GM12865 (cell line): ENCODE results near the gene FGF19.

Experiments used
- DNase-seq: peaks from one replicate; pipeline ENCODE4 v3.0.0; 2010; ENCODE audit warnings: low read depth
- H3K4me3 ChIP-seq: 2 replicates; pipeline ENCODE4 v1.5.1; 2011; ENCODE audit warnings: mild to moderate bottlenecking, low read depth, low read length, control low read depth
- TF ChIP-seq, protein P1 (sequence below): IDR thresholded peaks from 2 replicates; pipeline ENCODE4 v1.5.1; 2011; ENCODE audit warnings: low read length, control low read depth, low read depth, inconsistent platforms; ENCODE audit not compliant: insufficient read depth; ENCODE audit errors: missing control alignments

FGF19 gene, protein sequence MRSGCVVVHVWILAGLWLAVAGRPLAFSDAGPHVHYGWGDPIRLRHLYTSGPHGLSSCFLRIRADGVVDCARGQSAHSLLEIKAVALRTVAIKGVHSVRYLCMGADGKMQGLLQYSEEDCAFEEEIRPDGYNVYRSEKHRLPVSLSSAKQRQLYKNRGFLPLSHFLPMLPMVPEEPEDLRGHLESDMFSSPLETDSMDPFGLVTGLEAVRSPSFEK

DNA sequence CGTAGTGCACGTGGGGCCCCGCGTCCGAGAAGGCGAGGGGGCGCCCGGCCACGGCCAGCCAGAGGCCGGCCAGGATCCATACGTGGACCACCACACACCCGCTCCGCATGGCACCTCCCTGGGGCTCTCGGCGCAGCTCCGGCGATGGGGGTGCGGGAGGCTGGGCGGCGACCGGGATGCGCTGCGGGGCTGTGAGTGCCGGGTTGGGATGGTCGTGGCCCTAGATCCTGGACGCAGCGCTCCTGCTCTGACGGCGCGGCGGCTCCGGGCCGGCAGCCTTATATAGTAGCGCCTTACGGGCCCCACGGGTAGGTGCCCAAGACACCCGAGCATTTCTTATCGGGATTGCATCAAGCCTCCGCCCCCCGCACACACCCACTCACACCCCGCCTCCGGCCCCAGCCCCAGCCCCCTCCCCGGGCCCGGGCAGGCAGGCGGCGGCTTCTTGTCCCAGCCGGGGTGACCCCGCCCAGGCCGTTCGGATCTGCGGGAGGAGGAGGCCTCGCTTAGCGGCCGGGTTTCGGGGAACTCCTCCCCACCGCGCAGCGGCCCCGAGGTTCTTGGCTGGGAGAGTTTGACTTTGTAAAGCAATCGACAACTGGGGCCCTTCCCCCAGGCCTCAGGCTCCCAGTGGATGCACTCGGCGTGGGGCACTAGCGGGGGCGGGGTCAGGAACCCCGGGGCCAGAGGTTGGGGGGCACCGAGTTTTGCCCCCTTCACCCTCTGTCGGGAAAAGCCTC, at the start of gene FGF19:
FGF19 (minus strand) TSS at position 255 of the 740 bp plus-strand sequence; CDS start at position 109, 146 bp downstream.
- no peak within 1 kb of the TSS for H3K4me3 ChIP-seq
- TF ChIP-seq, protein P1, sequence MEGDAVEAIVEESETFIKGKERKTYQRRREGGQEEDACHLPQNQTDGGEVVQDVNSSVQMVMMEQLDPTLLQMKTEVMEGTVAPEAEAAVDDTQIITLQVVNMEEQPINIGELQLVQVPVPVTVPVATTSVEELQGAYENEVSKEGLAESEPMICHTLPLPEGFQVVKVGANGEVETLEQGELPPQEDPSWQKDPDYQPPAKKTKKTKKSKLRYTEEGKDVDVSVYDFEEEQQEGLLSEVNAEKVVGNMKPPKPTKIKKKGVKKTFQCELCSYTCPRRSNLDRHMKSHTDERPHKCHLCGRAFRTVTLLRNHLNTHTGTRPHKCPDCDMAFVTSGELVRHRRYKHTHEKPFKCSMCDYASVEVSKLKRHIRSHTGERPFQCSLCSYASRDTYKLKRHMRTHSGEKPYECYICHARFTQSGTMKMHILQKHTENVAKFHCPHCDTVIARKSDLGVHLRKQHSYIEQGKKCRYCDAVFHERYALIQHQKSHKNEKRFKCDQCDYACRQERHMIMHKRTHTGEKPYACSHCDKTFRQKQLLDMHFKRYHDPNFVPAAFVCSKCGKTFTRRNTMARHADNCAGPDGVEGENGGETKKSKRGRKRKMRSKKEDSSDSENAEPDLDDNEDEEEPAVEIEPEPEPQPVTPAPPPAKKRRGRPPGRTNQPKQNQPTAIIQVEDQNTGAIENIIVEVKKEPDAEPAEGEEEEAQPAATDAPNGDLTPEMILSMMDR = no peak
- DNase-seq = no peak

DNA sequence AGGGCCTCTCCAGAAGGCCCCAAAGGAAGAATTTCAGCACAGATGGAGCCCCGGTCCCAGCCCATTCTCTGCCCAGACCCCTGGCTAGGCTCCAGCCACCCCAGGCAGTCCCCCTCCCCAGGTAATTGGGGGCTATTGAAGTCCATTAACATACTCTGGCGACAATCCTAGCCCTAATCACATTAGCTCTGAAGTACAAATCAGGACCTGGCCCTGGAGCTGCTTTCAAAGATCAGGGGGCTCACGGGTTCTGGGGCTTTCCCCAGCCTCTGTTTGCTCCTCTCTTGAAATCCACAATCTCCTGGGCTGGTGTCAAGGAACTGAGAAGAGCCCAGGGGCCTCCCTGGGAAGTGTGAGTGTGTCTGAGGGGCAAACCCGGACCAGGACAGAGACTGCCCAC, 49.1 kb upstream of the FGF19 start:
- TF ChIP-seq, protein P1 = no peak
- H3K4me3 ChIP-seq = no peak overlapping the region
- no peak for DNase-seq

DNA sequence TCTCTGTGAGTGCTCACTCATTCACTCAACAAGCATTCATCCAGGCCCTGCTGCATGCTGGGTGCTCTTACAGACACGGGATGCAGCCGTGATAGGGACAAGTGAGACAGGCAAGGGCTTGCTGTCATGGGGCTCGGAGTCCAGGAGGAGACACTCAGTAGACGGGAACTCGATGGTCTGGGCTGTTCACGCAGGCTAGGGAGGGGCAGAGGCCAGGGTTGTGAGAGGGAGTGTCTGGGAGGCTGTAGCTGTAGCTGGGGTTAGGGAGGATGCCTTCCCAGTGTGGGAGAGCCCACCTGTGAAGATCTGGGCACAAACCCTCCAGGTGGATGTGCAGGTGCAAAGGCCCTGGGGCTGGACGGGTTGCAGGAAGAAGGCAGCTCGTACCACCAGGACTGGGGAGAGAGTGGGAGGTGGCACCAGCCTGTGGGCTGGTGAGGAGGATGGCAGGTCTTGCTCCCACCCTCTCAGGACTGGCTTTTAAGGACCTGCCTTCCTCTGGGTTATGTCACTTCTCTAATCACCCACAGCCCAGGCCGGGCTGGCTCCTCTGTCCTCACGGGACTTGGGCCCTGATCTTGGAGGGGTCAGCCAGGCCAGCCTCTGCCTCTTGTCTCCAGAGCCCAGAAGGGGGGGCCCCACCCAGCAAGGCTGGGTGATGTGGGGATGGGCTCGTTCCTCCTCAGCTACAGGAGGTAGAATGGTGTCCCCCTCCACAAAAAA, 47.2 kb upstream of the FGF19 start:
- TF ChIP-seq, protein P1 = no peak
- no peak for DNase-seq
- no peak overlapping the region for H3K4me3 ChIP-seq

DNA sequence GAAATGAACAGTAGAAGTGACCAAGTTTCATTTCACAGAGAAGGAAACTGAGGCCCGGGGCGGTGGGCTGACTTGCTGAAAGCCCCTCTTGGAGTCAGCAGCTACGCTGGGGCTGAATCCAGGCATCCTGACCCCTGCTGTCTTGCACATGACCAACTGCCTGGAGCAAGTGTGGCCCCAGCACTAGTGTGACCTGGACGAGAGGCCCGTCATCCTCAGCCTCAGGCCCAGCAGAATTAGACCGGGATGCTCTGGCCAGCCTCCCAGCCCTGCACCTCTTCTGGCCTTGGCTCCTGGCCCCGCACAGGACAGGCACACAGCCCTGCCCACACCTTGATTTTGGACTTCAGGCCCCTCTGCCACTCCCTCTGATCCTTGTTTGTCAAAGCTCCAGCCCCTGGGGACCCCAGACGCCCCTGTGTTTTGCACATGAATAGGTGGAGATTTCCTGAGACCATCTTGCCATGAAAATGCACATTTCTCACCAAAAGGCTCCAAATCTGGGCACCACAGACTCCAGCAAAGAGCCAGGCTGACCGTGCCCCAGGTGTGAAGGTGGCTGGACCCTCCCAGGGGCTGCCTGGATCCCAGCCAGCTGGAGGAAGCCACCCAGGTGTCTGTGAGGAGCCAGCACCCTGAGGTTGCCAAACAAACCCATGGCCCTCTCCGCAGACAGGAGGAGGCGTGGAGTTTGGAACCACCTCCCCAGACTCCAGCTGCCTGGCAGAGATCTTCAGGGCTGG, 46.5 kb upstream of the FGF19 start:
- DNase-seq = no peak
- no peak overlapping the region for H3K4me3 ChIP-seq
- TF ChIP-seq, protein P1 = no peak

DNA sequence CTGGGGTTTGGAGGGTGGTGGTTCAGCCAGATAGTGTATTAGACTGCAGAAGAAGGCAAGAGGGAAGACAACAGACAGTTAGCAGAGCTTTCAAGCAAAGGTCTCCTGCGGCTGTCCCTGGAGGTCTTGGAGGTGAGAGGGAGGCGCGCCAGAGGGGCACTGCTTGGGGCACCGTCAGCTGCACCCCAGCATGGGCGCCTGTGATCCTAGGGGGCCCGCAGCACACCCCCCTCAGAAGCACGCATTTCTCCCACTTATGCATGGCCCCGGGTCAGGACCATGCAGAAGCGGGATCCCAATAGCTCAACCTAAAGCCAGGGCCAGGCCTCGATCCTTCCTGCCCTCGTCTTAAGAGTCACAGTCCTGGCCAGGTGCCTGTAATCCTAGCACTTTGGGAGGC, 44.8 kb upstream of the FGF19 start:
- H3K4me3 ChIP-seq = no peak overlapping the region
- TF ChIP-seq, protein P1 = no peak

DNA sequence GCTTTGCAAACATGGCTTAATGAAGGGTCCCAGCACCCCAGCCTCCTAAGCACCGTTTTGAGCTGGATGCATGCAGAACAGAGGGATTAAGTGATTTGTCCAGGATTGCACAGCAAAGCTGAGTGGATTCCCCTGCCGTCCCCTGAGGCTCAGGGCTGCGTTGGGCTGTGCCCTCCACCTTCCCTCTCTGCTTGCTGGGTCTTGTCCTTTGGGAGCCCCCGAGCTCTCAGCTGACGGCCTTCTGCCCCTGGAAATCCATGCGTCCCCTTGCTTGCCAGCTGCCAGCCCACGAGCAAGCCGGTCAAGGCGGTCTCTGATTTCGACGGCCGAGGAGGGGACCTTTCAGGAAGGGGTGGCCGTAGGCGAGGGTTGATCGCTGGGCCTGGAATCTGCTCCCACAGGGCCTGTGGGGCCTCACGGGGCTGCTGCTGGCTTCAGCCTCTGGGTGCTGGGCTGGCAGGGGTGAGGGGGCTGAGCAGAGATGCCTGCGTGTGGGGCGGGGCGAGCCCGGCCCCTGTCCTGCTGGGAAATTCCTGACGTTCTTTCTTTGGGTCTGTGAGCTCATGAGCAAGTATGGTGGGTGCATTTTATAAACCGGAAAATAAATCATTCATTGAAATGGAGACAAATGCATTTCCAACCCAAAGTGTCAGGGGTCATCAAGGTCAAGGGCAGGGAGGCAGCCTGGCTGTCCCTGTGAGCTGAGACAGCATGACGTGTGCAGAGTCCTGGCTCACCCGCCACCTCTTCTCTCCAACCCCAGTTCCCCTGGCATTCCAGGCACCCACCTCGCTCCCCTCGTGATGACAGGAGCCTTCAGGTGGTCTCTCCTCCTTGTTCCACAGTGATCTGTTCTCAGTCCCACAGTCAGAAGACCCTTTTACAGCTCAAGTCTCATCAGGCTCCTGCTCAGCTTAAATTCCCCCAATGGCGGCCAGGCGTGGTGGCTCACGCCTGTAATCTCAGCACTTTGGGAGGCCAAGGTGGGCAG, 43.2 kb upstream of the FGF19 start:
- no peak for DNase-seq

More for the DNA sequence above, 44.8 kb upstream of the FGF19 start:
- DNase-seq = no peak

More for the DNA sequence above, 43.2 kb upstream of the FGF19 start:
- no peak overlapping the region for H3K4me3 ChIP-seq
- TF ChIP-seq, protein P1 = no peak
